ENCODE results near the gene PTP4A2.
"Not testable (repeated sequence)": the region's sequence is repeated elsewhere in the genome, so short reads cannot be mapped to it uniquely, and the experiment has no call there.

The PTP4A2 gene

DNA sequence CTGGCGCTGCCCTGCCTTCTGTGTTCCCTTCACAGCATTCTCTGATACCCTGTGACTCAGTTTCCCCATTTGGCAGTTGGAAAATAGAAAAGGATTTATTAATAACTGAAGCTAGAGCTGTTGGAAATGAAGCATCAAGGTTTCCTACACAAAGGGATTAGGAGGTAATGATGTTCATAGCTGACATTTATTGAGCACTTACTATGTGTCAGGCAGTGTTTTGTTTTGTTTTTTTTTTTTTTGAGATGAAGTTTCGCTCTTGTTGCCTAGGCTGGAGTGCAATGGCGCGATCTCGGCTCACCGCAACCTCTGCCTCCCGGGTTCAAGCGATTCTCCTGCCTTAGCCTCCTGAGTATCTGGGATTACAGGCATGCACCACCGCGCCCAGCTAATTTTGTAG is 7.5 kb upstream of the PTP4A2 start:
- not testable (repeated sequence) for DNase-seq

DNA sequence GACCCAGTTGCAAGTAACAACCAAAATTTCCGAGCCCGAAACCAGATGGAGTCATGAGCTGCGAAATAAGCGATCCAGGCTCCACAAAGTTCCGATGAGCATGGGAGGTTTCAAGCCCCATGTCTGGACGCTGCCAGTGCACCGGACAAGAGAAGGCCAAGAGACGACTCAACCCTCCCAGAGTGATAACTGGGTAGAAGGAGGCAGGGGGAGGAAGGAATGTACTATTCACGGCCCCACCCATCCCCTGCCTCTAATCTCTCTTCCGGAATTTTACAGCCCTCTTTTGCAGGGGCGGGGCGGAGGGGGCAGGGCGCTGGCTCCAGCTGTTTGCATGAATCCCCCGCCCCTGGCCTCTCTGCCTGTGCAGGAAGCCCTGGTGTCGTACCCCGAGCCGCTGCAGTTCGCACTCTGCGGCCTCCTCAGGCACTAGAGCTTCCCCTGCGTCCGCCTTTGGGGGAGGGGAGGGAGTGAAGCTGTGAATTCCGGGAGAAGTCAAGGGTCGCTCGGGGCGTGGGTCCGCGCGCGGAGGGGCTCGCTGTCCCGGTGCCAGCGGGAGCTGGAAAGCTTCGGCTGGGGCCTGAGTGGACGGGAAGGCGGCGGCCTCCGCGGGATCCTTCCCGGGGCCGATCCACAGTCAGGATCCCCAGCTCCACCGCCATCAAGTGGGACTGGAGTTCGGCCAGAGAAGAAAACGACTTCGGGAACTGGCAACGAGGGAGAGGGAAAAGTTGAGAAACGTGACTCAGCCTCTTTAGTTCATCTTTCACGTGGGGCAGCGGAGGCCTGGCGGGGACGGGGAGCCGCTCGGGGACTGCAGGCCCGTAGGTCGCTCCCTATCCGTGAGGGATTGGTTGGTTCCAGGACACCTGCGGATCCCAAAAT is 6.3 kb upstream of the PTP4A2 start:
- DNase-seq = peak; percentile 63

GRCh38 chr1:31943546-31944184 is 5.5 kb upstream of the PTP4A2 start:
- DNase-seq = no peak

DNA sequence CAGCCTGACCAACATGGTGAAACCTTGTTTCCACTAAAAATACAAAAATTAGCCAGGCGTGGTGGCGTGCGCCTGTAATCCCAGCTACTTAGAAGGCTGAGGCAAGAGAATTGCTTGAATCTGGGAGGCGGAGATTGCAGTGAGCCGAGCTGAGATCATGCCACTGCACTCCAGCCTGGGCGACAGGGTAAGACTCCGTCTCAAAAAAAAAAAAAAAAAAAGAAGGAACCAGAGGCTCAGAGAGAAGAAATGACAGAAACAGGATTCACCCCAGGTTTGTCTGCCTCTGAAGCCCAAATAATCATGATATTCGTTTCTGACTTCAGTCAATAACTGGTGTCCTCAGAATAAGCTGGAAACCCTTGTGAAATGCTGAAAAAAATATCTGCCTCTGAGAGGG is 3.9 kb upstream of the PTP4A2 start:
- not testable (repeated sequence) for DNase-seq

DNA sequence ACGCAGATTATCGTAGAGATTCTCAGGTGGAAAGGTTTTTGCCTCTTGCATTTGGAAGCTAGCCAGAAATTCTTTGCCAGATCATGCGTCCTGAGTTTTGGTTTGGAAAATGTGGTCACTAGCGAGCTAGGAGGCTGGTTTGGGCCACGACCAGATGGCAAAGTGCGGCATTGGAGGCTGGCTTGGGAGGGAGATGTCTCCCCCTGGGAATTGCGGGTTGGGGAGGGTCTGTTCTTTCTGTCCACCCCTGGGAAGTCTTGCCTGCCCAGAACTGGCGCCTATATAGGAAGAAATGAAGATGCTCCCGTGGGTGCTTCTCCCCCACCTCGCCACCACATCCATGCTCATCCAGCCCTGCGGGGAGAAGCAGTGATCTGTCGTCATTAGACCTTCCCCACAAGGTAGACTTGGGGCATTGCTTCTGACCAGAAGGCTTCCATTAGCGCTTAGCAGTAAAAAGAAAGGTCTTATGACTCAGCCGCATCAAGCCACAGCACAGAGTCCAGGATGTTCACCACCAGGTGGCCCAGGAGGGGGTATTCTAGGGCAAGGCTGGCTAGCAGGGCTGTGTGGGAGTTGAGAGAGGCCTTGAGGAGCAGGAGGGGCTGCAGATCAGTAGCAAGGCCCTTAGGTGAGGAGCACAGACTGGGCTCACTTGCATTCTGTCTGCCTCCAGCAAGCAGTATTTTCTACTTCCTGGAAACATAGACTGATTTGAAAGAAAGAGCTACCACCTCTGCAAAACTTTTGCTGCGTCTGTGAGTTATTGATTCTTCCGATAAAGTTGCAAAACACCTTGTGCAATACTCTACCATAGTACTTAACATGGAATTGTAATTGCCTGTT is 1.5 kb upstream of the PTP4A2 start:
- peak; percentile 32 for DNase-seq

- peak; percentile 41 for DNase-seq
Measured at GRCh38 chr1:31937300-31938183, 626 bp downstream of the PTP4A2 start.

DNA sequence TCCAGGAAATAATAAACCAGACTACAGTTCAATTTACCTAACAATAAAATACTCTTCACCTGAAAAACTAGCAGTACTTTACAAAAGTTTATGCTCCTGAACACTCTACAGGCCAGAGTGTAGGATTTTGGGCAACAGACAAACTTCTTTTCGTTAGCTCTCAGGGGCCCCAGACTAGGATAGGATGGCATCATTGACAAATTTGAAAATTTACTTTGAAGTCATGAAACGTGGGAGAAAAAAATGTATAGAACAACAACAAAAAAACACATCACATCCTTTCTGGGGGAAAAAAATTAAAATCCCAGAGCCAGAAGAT is 1.2 kb downstream of the PTP4A2 start:
- no peak for DNase-seq

- DNase-seq = no peak
Measured at GRCh38 chr1:31936278-31936980, 1.7 kb downstream of the PTP4A2 start.

- no peak for DNase-seq
Measured at GRCh38 chr1:31934706-31935629, 3.2 kb downstream of the PTP4A2 start.

DNA sequence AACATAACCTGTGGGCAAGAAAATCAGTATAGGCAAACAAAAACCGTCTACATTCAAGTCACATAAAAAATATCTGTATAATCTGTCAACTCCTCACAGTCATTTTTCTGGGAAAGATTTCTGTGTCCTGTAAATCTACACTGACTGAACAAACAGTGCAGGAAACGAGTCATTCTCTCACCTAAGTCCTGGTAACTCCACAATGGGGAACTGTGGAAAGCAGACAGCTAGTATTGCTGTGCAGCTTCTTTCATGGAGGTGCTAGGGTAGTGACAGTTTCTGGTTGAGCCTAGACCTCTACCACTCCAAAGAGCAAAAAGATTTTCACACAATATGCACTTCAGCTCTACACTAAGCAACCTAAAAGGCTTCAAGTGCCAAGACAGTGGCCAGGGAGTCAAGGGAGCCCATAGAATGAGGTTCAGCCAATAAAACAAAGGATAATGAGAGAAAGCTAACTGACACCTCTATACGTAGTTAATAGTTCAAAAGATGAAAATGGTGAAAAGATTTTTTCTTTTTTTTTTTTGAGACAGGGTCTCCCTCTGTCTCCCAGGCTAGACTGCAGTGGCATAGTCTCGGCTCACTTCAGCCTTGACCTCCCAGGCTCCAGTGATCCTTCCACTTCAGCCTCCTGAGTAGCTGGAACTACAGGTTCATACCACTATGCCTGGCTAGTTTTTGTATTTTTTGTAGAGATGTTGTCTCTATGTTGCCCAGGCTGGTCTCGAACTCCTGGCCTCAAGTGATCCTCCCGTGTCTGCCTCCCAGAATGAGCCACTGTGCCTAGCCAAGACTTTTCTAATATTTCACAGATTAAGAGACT is 5.5 kb downstream of the PTP4A2 start:
- DNase-seq = no peak

DNA sequence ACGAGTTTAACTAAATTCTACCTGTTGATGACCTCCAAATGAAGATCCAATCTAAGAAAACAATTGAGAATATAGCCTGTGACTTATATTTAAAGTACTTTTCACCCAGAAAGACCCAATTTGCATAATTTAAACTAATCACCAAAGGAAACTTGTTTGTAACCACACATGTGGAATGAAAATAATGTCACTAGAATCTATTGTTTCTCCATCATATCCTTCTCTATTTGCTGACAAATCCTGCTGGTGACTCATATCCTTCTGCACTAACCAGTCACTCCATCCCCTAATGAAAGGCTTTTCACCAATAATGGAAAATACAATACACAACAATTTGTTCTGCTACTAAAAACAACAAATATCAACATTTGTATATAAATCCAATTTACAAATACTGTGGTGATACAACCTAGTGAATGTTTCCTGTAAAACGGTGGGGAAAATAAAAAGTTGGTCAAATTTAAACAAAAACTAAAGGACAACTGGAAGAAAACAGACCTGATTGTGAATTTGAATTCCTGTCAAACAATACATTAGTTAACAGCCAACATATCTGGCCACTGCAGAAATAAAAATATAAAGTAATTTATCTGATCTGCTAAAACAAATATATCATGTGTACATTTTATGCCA is 6.5 kb downstream of the PTP4A2 start:
- DNase-seq = no peak

DNA sequence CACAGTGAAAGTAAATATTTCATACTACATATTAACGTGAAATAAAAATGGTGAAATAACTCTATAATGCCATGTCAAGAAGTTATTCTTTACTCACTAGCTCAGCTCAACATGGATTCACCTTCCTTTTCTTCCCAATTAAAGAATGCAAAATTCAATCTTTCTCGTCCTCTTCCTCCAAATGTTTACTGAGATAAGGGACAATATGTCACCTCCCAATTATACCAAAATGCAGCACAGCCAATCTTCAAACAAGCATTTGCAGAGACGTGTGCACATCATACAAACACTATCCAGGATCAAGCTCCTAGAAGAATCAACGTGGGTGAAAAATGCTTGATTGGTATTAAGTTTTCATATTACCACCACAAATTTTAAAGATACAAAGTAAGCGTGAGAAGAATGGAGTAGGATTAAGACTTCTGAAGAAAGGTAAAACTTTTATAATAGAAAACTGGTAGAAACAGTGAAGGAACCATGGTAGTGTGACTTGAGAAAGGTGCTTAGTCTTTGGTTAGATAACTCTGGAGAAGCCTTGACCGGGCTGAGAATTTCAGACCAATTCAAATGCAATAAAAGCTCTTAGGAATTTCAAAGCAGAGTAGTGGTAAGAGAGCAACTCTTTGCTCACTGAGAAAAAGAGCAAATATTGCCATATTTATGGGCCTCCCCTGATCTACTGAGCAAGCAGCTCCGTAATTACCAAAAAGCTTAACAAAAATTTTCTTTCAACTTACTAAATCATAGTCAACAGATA is 7.2 kb downstream of the PTP4A2 start:
- DNase-seq = no peak

DNA sequence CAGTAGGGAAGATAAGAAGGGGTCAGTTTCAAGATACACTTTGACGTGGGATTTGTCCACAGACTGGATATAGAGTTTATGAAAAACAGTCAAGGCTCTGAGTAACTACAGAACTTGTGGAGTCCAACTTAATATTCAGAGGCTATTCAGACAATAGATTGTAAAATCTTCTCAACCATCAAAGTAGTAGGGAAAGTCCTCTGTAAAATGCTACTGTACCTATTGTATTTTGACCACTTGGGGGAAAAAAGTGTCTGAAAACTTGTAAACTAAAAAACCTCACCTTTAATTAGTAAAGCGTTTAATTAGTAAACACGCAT is 10.5 kb downstream of the PTP4A2 start:
- no peak for DNase-seq

- no peak for DNase-seq
Measured at GRCh38 chr1:31926853-31927660, 11.1 kb downstream of the PTP4A2 start.

DNA sequence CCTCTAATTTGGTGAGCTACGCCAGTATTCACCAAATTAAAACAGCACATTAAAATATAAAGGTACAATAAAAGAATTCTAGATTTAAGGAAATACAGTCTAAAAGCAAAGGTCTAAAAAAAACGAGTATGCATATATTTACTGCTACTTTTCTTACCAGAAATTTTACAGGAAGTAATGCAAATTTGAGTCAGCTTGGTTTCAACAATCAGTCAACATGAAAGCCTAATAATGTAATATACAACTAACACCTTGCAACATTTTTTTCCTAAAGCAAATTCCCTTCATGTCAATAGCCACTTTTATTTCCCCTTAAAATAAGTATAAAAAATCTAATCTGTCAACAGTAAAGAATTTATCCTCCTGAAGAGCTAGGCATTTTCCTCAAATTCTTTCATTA is 11.9 kb downstream of the PTP4A2 start:
- no peak for DNase-seq

DNA sequence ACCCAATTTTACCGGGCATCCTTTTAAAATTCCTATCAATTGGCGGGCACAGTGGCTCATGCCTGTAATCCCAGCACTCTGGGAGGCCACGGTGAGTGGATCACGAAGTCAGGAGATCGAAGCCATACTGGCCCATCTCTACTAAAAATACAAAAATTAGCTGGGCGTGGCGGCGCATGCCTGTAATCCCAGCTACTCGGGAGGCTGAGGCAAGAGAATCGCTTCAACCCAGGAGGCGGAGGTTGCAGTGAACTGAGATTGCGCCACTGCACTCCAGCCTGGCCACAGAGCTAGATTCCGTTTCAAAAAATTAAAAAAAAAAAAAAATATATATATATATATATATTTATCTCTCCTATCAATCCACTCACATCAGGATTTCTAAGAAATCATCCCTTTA is 12.3 kb downstream of the PTP4A2 start:
- not testable (repeated sequence) for DNase-seq

DNA sequence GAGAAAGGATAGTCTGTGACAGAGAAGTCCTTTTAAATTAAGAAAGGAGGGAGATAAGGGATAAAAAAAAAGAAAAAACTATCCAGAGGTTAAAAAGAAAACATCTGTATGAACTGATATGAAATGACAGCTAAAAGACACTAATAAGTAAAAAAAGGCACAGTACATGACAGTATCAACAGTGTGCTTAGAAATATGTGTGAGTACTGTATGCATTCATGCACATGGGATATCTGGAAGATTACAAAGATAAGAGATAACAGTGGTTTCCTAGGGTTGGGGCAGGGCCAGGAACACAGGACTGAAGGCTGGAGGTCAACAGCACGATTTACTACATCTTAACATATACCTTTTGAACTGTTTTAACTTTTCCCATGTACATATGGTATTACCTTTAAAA is 13.3 kb downstream of the PTP4A2 start:
- DNase-seq = no peak
